WTC11 (cell line): ENCODE measurements around the gene OXSR1.

Source experiments
- ETV6 ChIP-seq: sonication (generic); formaldehyde crosslinking; IDR thresholded peaks from 2 replicates; pipeline ENCODE4 v1.8.1; 2022; ENCODE audit warnings: mild to moderate bottlenecking, missing genetic modification reagents
- RELA ChIP-seq: sonication (generic); formaldehyde crosslinking; IDR thresholded peaks from 2 replicates; pipeline ENCODE4 v1.8.1; 2022; ENCODE audit warnings: missing genetic modification reagents, mild to moderate bottlenecking, borderline replicate concordance
- SMAD3 ChIP-seq: sonication (generic); formaldehyde crosslinking; IDR thresholded peaks from 2 replicates; pipeline ENCODE4 v1.8.0; 2022; ENCODE audit warnings: missing genetic modification reagents, mild to moderate bottlenecking, borderline replicate concordance
- TCF7 ChIP-seq: sonication (generic); formaldehyde crosslinking; IDR thresholded peaks from 2 replicates; pipeline ENCODE4 v1.8.0; 2022; ENCODE audit warnings: mild to moderate bottlenecking, low read depth, missing genetic modification reagents, moderate library complexity
- TF ChIP-seq, protein P1 (sequence below): fragments of 200-600 bp; IDR thresholded peaks from 2 replicates; pipeline ENCODE4 v1.8.0; 2022; ENCODE audit warnings: antibody characterized with exemption
- TF ChIP-seq, protein P2 (sequence below): sonication (generic); formaldehyde crosslinking; conservative IDR thresholded peaks from 2 replicates; pipeline ENCODE4 v1.8.1; 2023; ENCODE audit warnings: mild to moderate bottlenecking, low read depth, missing genetic modification reagents, moderate library complexity
- TF ChIP-seq, protein P3 (sequence below): sonication (generic); formaldehyde crosslinking; conservative IDR thresholded peaks from 2 replicates; pipeline ENCODE4 v1.8.1; 2022; ENCODE audit warnings: mild to moderate bottlenecking, missing genetic modification reagents

DNA sequence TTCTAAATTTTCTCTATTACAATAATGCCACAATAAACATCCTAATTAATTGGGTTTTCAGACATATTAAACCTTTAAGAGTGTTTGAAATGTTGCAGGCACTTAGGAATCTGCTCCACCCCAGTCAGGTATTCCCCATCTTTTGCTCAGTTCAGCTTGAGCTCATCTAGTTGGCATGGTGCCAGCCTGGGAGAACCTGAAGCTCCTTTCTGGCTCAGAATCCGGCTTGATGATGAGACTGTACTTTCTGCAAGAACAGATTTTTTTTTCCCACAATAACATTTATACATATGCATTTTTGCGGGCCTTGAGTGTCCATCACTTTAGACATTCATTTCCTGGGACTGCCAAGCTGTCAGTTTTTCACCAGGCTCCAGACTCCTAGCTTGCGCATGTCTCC, 7.7 kb upstream of the OXSR1 start:
- TF ChIP-seq, protein P1, sequence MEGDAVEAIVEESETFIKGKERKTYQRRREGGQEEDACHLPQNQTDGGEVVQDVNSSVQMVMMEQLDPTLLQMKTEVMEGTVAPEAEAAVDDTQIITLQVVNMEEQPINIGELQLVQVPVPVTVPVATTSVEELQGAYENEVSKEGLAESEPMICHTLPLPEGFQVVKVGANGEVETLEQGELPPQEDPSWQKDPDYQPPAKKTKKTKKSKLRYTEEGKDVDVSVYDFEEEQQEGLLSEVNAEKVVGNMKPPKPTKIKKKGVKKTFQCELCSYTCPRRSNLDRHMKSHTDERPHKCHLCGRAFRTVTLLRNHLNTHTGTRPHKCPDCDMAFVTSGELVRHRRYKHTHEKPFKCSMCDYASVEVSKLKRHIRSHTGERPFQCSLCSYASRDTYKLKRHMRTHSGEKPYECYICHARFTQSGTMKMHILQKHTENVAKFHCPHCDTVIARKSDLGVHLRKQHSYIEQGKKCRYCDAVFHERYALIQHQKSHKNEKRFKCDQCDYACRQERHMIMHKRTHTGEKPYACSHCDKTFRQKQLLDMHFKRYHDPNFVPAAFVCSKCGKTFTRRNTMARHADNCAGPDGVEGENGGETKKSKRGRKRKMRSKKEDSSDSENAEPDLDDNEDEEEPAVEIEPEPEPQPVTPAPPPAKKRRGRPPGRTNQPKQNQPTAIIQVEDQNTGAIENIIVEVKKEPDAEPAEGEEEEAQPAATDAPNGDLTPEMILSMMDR: no peak
- TF ChIP-seq ETV6: no peak
- TF ChIP-seq, protein P2, sequence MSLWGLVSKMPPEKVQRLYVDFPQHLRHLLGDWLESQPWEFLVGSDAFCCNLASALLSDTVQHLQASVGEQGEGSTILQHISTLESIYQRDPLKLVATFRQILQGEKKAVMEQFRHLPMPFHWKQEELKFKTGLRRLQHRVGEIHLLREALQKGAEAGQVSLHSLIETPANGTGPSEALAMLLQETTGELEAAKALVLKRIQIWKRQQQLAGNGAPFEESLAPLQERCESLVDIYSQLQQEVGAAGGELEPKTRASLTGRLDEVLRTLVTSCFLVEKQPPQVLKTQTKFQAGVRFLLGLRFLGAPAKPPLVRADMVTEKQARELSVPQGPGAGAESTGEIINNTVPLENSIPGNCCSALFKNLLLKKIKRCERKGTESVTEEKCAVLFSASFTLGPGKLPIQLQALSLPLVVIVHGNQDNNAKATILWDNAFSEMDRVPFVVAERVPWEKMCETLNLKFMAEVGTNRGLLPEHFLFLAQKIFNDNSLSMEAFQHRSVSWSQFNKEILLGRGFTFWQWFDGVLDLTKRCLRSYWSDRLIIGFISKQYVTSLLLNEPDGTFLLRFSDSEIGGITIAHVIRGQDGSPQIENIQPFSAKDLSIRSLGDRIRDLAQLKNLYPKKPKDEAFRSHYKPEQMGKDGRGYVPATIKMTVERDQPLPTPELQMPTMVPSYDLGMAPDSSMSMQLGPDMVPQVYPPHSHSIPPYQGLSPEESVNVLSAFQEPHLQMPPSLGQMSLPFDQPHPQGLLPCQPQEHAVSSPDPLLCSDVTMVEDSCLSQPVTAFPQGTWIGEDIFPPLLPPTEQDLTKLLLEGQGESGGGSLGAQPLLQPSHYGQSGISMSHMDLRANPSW: no peak
- no peak for TF ChIP-seq RELA
- no peak for TF ChIP-seq SMAD3 (CRISPR knock-in tag)
- TF ChIP-seq, protein P3, sequence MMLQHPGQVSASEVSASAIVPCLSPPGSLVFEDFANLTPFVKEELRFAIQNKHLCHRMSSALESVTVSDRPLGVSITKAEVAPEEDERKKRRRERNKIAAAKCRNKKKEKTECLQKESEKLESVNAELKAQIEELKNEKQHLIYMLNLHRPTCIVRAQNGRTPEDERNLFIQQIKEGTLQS: no peak
- TF ChIP-seq TCF7 (CRISPR knock-in tag): no peak
